GM19397 (cell line): ENCODE measurements around the gene CNGB1.
"Not testable (repeated sequence)": the region's sequence is repeated elsewhere in the genome, so short reads cannot be mapped to it uniquely, and the experiment has no call there.

Experiments used
- ATAC-seq: cut with Tn5 transposase; IDR thresholded peaks from one replicate; pipeline ENCODE4 v1.9.1; 2021; ENCODE audit warnings: mild to moderate bottlenecking, moderate library complexity; ENCODE audit not compliant: unreplicated experiment

Gene CNGB1

DNA sequence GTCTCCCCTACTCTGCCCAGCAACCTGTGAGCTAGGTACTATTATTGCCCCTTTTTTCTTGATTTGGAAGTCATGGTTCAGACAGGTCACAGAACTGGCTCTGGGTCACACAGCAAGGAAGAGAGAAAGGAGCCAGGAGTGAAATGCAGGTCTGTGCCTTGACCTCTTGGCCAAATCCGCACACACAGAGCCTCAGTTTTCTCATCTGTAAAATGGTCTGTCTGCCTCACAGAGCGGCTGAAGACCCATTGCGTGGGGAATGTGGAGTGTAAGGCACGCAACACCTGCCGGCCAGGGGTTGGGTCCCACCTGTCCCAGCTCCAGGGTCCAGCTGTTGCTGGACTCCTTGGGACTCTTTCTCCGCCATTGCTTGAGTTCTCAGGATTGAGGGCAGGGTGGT, 32.4 kb downstream of the CNGB1 start:
- ATAC-seq: no peak

GRCh38 chr16:57937861-57938260, 33.1 kb downstream of the CNGB1 start:
- no peak for ATAC-seq

DNA sequence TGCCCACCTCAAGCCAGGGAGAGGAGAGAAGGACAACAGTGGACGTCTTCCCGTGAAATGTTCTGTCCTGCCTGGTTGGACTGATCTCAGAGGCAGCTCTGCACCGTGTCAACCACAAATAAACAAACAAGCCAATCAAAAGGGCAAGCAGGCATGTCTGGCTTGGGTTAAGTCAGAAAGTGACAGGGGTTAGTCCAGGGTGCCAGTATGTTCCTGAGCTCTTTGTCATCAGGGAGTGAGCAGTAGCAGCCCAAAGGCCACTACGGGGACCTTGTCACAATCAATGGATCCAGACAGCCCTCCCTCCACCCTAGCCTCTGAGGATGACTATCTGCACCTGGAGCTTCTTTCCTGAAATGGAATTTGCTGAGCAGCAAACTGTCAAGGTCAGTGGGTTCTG, 35.0 kb downstream of the CNGB1 start:
- ATAC-seq: no peak

- no peak for ATAC-seq
Measured at GRCh38 chr16:57930533-57930932, 40.4 kb downstream of the CNGB1 start.

DNA sequence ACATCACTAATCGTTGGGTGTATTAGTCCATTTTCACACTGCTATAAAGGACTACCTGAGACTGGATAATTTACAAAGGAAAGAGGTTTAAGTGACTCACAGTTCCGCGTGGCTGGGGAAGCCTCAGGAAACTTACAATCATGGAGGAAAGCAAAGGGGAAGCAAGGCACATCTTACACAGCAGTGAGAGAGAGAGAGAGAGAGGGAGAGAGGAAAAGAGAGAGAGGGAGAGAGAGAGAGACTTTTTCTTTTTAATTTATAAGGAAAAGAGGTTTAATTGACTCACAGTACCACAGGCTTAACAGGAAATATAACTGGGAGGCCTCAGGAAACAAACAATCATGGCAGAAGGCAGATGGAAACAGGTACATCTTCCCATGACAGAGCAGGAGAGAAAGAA, 41.7 kb downstream of the CNGB1 start:
- no peak for ATAC-seq

DNA sequence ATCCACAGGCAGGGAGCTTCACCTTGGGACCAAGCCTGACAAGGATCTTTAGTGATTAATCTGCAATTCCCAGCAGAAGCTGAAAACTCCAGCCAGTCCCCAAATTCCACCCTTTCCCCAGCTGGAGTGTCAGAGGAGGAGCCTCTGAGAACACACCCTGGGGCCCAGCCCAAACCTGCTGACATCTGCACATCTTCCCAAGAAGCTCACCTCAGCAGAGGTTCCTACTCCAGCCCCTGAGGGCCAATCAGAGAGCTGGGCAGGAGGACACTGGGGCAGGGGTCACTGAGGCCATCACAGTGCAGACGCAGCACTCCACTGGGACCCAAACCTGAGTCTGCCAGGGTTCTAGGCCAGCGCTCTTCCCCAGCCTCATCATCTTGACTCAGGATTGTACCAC, 44.9 kb downstream of the CNGB1 start:
- no peak for ATAC-seq

GRCh38 chr16:57925310-57925709, 45.6 kb downstream of the CNGB1 start:
- ATAC-seq: no peak

GRCh38 chr16:57924514-57924913, 46.4 kb downstream of the CNGB1 start:
- ATAC-seq: no peak

GRCh38 chr16:57923841-57924240, 47.1 kb downstream of the CNGB1 start:
- ATAC-seq: no peak

DNA sequence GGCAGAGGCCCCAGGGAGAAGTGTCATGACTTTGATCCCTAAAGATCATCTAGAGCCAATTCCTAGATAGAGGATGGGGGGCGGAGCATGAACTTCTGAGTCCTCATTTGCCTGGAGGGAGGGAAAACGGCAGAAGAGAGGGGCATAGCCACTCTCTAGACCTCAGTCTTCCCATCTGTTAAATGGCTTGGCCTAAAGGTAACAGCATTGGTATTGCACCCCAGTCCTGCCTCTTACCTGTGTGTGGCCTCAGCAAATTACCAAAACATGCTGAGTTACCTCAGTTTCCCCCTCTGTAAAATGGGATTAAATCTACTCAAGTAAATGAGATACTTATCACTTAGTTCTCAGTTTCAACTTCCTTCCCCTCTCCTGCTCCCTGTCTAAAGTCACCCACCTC, 47.5 kb downstream of the CNGB1 start:
- no peak for ATAC-seq

DNA sequence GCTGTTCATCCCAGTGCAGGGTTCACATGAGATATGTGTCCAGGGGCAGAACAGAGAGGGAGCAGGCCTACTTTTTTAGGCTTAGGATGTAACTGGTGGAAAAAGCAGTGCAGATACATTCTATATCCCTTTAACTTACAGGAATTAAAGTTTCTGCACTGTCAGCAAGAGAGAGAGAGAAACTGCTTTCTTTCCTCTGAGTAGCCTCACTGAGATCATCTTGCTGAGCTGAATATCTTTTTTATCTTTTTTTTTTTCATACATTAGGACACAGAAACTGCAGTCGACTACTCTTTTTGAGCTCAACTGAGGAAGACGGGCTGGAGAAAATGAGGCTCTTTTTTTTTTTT, 50.1 kb downstream of the CNGB1 start:
- ATAC-seq: no peak

DNA sequence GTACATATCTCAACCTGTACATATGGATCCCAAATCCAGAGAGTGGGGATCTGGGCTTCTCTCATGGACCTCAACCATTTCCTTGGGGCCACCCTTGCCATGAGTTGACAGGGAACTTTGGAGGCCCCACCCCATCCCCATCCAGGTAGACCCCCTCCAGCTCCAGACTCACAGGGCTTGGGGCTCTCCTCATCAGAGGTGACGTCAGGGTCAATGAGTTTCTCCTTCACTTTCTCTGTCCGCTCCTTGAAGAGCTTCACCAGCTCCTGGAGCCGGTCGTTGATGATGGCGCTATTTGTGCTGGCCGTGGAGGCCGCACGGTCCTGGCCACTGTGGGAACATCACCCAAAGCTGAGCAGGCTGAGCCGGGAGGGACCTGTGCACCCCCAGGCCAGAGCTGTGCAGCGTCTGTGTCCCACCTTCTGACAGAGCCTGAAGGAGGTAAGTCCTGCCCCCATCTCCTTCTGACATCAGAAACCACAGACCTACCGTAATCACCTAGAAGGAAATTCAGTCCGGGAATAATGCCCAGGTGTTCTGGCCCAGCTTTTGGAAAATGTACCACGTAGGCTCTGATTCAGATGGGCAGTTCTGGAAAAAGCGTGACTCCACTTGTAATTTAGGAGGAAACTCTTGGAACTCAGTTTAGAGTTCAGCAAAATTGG, 50.6 kb downstream of the CNGB1 start:
- no peak for ATAC-seq

DNA sequence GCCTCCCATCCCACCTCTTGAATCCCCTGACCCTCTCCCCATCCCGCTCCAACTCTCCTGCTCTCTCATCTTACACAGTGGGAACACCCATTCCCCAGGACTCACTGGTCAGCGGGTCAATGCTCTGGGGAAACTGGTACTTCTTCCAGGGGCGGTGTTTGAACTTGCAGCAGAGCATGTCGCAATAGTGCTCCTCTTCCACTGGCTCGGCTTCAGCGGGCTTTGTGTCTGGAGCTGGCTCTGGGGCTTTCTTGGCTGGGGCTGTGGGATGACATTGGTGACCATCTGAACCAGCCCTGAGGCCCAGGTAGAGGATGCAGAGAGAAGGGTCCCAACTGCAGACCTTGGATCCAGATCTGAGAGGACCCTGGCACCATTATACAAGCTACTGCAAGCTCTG, 51.9 kb downstream of the CNGB1 start:
- no peak for ATAC-seq

DNA sequence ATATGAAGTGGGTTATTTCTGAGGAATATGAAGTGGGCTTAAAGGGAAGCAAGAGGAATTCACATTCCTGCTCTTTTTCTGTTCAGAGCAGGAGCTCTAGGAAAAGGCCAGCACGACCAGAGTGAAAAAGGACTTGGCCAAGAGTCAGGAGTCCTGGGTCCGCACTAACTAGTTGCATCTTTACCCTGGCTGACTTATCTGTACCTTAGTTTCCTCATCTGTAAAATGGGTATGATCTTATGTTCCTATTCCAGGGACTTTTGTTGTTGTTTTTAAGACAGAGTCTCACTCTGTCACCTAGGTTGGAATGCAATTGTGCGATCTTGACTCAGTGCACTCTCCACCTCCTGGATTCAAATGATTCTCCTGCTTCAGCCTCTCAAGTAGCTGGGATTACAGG, 52.5 kb downstream of the CNGB1 start:
- no peak for ATAC-seq

DNA sequence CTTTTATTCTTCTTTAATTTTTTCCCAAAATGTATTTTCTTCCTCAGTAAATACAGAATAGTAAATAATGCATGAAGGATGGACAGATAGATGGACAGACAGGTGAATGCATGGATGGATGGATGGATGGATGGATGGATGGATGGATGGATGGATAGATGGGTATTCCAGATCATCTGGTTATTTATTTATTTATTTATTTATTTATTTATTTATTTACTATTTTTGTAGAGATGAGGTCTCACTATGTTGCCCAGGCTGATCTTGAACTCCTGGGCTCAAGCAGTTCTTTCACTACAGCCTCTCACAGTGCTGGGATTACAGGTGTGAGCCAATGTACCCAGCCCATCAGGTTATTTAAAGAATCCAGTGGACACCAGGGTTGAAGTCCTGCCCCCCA, 53.0 kb downstream of the CNGB1 start:
- not testable (repeated sequence) for ATAC-seq

DNA sequence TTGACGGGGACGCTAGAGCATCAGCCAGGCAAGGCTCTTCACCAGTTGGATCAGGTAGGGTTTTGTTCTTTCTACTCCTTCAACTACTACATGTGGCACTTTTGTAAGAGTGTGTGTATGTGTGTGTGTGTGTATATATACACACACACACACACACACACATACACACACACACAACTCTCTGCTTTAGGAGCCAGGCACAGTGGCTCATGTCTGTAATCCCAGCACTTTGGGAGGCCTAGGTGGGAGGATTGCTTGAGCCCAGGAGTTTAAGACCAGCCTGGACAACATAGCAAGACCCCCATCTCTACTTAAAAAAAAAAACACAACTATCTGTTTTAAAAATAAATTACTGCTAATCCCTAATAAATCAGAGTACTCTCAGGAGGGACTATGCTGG, 53.4 kb downstream of the CNGB1 start:
- ATAC-seq: not testable (repeated sequence)

DNA sequence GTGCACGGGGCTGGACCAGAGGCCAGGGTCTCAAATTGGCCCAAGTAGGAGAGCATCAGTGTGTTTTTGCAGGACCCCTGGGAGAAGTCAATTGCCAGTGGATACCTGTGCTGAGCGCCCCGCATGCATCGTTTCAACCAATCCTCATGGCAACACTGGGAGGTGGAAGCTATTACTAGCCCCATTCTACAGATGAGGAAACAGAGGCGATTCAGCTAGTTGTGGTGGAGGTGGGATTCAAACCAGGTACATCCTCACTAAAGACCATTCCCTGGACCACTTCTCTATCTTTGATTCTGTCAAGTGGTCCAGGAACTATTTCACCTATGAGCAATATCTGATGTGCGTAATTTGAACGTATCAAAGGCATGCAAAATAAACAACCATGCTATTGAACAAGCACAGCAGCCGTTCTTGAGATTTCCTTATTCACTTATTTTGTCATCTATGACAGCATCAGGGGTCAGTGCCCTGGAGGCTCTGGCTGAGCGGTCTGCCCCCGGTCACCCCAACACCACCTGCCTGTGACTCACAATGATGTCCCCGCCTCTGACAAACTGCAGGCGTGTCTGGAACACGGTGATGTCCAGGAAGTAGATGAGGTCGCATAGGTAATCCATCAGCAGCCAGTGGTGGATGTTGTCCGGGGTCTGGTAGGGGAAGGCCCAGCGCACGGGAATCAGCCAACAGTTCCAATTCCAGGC, 54.0 kb downstream of the CNGB1 start:
- no peak for ATAC-seq

DNA sequence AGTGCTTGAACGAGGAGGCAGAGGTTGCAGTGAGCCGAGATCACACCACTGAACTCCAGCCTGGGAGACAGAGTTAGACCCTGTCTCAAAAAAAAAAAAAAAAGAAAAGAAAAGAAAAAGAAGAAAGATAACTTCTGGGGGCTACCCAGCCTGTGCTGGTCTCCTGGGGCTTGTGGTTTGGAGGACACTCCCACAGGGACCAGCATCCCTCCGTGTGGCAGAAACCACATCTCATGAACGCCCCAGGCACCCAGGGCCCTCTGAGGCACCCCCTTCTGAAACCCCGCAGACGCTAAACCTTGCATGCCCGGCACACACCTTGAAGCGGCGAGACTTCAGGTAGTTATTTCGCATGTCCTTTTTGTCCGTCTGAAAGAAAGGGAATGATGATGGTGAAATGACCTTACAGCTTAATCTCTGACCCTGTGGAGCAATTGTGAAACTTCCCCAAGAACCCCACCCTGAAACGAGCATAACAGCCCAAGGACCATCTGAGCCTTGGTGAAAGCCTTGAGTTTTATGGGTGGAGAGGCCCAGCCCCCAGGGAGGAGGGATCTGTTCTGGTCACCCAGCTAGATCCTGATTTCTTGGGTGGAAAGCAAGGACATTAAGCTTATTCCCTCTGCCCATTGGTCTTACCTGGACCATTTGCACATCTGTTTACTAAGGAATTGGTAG, 55.0 kb downstream of the CNGB1 start:
- ATAC-seq: no peak

DNA sequence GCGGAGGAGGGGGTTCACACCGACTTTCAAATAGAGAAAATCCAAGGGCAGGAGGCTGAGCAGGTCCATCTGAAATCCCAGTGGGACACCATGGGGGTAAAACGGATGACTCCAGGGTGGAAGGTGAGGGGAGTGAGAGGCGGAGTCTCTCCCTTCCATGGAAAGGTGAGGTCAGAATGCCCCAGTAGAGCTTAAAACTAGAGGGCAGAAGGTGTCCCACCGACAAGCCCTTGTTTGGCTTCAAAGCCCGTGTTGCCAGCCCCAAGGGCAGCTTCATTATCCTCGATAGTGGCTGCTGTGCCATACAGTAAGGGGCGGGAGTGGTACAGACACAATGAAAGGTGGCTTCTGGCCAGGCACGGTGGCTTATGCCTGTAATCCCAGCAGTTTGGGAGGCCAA, 55.7 kb downstream of the CNGB1 start:
- ATAC-seq: no peak

DNA sequence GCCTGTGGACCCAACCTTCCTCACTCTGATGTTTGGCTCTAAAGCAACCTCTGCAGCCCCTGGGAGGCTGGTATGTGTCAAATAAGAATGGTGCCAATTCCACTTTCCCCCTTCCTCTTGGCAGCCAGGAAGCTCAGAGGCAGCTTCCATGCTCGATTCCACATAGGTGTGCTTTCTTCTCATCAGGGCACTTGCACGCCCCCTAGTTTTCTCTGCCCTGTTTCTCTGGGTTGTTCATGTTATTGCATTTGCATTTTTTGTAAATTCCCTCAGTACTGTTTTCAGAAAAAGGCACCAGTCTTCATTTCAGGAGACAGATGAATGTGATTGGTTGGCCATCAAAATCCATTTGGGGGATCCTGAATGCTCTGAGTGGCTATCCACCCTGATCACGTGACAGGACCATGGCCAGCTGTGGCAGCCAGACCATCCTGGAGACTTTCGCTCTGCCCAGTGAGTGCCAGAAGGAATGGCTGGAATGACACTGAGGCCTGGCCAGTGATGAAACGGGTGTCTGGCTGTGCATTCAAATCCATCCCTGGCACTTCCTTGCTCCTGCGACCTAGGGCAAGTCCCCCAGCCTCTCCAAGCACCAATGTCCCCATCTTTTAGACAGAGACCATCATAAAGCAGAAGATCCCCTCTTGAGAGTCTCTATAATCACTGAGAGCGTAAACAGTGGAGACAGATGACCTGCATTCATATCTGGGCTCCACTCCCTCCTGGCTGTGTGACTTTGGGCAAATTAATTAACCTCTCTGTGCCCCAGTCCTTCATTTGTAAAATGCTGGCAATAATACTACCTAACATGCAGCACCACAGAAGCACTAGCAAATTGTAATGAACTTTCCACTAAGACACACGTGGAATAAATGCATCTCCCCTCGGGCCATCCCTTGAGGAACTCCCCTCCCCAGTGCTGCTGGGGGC, 56.4 kb downstream of the CNGB1 start:
- ATAC-seq: no peak

- no peak for ATAC-seq
Measured at GRCh38 chr16:57912529-57913260, 58.2 kb downstream of the CNGB1 start.
